Hippocampal formation (tissue), 2 donors: ENCODE results near the gene SLC38A9.
A peak's percentile ranks its signal among the peaks of the same experiment; 100 is the strongest.

Source experiments
- DNase-seq, 2 donors: peaks; one replicate each; lab custom pipeline; 2025; lab: John Stamatoyannopoulos, UW

The SLC38A9 gene

GRCh38 chr5:55580042-55580441 lies 132.1 kb downstream of the SLC38A9 start:
- no peak for DNase-seq

- no peak for DNase-seq
These were observed 133.4 kb downstream of the SLC38A9 start for GRCh38 chr5:55578771-55579170.

GRCh38 chr5:55577353-55578060 lies 134.6 kb downstream of the SLC38A9 start:
- peak; percentile 19 to 27 for DNase-seq

DNA sequence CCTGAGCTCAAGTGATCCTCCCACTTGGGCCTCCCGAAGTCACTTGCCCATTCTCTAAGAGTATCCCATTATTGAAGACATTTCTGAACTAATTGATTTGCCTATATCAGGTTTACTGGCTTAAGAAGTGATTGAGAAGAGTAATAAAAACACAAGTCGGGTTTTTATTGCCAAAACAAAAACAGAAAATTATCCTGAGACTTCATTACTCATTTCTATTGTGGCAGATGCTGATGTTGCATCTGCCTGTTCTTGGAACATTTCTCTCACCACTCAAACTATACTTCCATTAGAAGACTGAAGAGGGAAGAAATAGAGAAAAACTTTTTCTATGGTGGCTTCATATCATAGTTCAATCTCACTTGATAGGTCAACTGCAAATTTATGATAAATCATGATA lies 135.5 kb downstream of the SLC38A9 start:
- no peak for DNase-seq
